HEK293 (cell line): ENCODE measurements around the gene CCDC12.

Experiments used
- CTCF ChIA-PET: fragments of 350-600 bp; formaldehyde crosslinking; extraction: SDS; loops from one replicate; lab custom pipeline; 2021; ENCODE audit warnings: antibody characterized with exemption; lab: Yijun Ruan, JAX
- POLR2A ChIA-PET: fragments of 300-600 bp; formaldehyde crosslinking; extraction: SDS; loops from one replicate; lab custom pipeline; 2020; ENCODE audit warnings: antibody characterized with exemption, inconsistent platforms; lab: Yijun Ruan, JAX
- H3K27ac ChIP-seq: fragments of 200-500 bp; sonication (Bioruptor generic); 2 replicates; pipeline ENCODE4 v1.5.1; 2014; ENCODE audit warnings: low read depth, low read length, control low read depth, inconsistent platforms; ENCODE audit errors: extremely low read depth
- H3K36me3 ChIP-seq, 2 experiments: fragments of 200-500 bp in 1 of 2; sonication (Bioruptor generic) in 1 of 2; 1 replicate in 1 of 2; 2 replicates in 1 of 2; pipeline ENCODE4 v1.5.1; 2014 to 2017; ENCODE audit warnings: inconsistent platforms in 2 of 2, low read length in 2 of 2; ENCODE audit not compliant: control insufficient read depth in 2 of 2, insufficient read depth in 1 of 2
- H3K4me1 ChIP-seq: fragments of 200-500 bp; sonication (Bioruptor generic); 2 replicates; pipeline ENCODE4 v1.5.1; 2014; ENCODE audit warnings: mild to moderate bottlenecking, low read length, inconsistent platforms; ENCODE audit not compliant: control insufficient read depth, insufficient read depth
- H3K4me3 ChIP-seq: 2 replicates; pipeline ENCODE4 v1.5.1; 2011; ENCODE audit warnings: low read depth, mild to moderate bottlenecking, control low read depth, low read length, moderate library complexity
- H3K9me3 ChIP-seq: fragments of 200-500 bp; sonication (Bioruptor generic); 2 replicates; pipeline ENCODE4 v1.5.1; 2014; ENCODE audit warnings: low read depth, low read length, inconsistent platforms; ENCODE audit not compliant: control insufficient read depth, insufficient read depth
- GLI2 ChIP-seq: fragments of 450-650 bp; formaldehyde crosslinking; IDR thresholded peaks from 2 replicates; pipeline ENCODE4; 2017; ENCODE audit warnings: missing biosample characterization, missing genetic modification characterization, low read depth, borderline replicate concordance
- HIC1 ChIP-seq: fragments of 450-650 bp; formaldehyde crosslinking; IDR thresholded peaks from 2 replicates; pipeline ENCODE4 v1.5.1; 2016; ENCODE audit warnings: missing biosample characterization, missing genetic modification characterization
- HOXA7 ChIP-seq: sonication (generic); formaldehyde crosslinking; IDR thresholded peaks from 2 replicates; pipeline ENCODE4 v1.8.1; 2022; ENCODE audit warnings: missing genetic modification reagents, borderline replicate concordance
- IKZF3 ChIP-seq: fragments of 450-650 bp; IDR thresholded peaks from 2 replicates; pipeline ENCODE4 v1.5.0; 2018; ENCODE audit warnings: missing biosample characterization, mild to moderate bottlenecking, missing genetic modification characterization, moderate library complexity
- KLF10 ChIP-seq: fragments of 450-650 bp; IDR thresholded peaks from 2 replicates; pipeline ENCODE4 v1.5.1; 2018; ENCODE audit warnings: missing biosample characterization, mild to moderate bottlenecking, missing genetic modification characterization
- REST ChIP-seq: fragments of 450-650 bp; formaldehyde crosslinking; IDR thresholded peaks from 2 replicates; pipeline ENCODE4 v1.5.1; 2016; ENCODE audit warnings: missing biosample characterization, missing genetic modification characterization
- ZBTB20 ChIP-seq: fragments of 450-650 bp; formaldehyde crosslinking; IDR thresholded peaks from 2 replicates; pipeline ENCODE4 v1.5.1; 2016; ENCODE audit warnings: missing biosample characterization, missing genetic modification characterization
- ZBTB48 ChIP-seq: fragments of 450-650 bp; formaldehyde crosslinking; IDR thresholded peaks from 2 replicates; pipeline ENCODE4 v1.5.1; 2016; ENCODE audit warnings: missing biosample characterization, missing genetic modification characterization
- ZFP37 ChIP-seq: fragments of 450-650 bp; formaldehyde crosslinking; IDR thresholded peaks from 2 replicates; pipeline ENCODE4 v1.5.1; 2016; ENCODE audit warnings: missing biosample characterization, missing genetic modification characterization
- ZNF239 ChIP-seq: fragments of 450-650 bp; formaldehyde crosslinking; IDR thresholded peaks from 2 replicates; pipeline ENCODE4 v1.5.1; 2016; ENCODE audit warnings: missing biosample characterization, missing genetic modification characterization
- ZNF24 ChIP-seq: fragments of 450-650 bp; formaldehyde crosslinking; IDR thresholded peaks from 2 replicates; pipeline ENCODE4 v1.5.1; 2016; ENCODE audit warnings: missing biosample characterization, missing genetic modification characterization
- ZNF341 ChIP-seq: fragments of 450-650 bp; formaldehyde crosslinking; IDR thresholded peaks from 2 replicates; pipeline ENCODE4; 2016; ENCODE audit warnings: low read depth, missing biosample characterization, missing genetic modification characterization
- ZNF433 ChIP-seq: fragments of 450-650 bp; formaldehyde crosslinking; IDR thresholded peaks from 2 replicates; pipeline ENCODE4 v1.5.1; 2016; ENCODE audit warnings: missing biosample characterization, missing genetic modification characterization, low read depth
- ZNF555 ChIP-seq: fragments of 450-650 bp; formaldehyde crosslinking; conservative IDR thresholded peaks from 2 replicates; pipeline ENCODE4 v1.5.1; 2017; ENCODE audit warnings: missing biosample characterization, mild to moderate bottlenecking, missing genetic modification characterization, inconsistent platforms
- ZNF629 ChIP-seq: fragments of 450-650 bp; formaldehyde crosslinking; IDR thresholded peaks from 2 replicates; pipeline ENCODE4 v1.5.1; 2017; ENCODE audit warnings: missing biosample characterization, missing genetic modification characterization
- ZNF654 ChIP-seq: fragments of 450-650 bp; formaldehyde crosslinking; IDR thresholded peaks from 2 replicates; pipeline ENCODE4 v1.5.1; 2016; ENCODE audit warnings: low read depth, missing biosample characterization, missing genetic modification characterization
- ZXDB ChIP-seq: fragments of 450-650 bp; formaldehyde crosslinking; IDR thresholded peaks from 2 replicates; pipeline ENCODE4 v1.5.1; 2016; ENCODE audit warnings: missing biosample characterization, missing genetic modification characterization
- TF ChIP-seq, protein P1 (sequence below): fragments of 450-650 bp; formaldehyde crosslinking; IDR thresholded peaks from 2 replicates; pipeline ENCODE4 v1.5.1; 2016; ENCODE audit warnings: missing biosample characterization, missing genetic modification characterization

Gene CCDC12

DNA sequence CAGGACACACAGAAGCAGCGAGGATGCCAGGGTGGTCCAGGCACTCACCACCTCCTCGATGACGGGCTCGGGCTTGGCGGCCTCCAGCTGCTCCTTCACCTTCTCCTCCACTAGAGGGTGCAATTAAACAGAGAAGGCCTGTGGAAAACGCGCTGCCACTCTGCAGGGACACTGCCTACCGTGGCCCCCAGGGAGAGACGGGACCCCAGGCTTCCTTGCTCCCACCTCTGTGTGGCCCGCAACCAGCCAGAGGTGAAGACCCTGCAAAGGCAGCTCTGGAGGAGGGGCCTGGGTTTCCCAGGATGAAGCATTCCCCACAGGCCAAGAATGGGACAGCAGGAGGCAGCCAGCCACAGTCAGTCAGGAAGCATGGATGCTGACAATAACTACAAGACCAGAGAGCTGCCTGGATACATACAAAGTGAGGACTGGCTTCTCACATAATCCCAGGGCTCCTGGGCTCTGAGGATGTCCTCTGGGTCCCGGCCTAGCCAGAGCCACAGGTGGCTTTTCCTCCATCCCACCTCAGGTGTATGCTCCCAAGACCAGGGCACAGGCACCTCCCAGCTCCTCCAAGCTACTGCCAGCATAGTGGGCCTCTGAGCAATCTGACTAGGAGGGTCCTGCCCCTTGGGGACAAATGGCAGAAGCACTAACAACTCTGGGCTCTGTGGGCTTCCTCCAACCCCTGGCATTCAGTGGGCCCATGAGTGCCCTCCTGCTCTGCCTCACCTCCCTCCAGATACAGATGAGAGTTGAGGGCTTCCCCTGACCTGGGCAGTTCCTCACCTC, 52.8 kb downstream of the CCDC12 start (continued):
- TF ChIP-seq, protein P1, sequence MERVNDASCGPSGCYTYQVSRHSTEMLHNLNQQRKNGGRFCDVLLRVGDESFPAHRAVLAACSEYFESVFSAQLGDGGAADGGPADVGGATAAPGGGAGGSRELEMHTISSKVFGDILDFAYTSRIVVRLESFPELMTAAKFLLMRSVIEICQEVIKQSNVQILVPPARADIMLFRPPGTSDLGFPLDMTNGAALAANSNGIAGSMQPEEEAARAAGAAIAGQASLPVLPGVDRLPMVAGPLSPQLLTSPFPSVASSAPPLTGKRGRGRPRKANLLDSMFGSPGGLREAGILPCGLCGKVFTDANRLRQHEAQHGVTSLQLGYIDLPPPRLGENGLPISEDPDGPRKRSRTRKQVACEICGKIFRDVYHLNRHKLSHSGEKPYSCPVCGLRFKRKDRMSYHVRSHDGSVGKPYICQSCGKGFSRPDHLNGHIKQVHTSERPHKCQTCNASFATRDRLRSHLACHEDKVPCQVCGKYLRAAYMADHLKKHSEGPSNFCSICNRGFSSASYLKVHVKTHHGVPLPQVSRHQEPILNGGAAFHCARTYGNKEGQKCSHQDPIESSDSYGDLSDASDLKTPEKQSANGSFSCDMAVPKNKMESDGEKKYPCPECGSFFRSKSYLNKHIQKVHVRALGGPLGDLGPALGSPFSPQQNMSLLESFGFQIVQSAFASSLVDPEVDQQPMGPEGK (tag by site-specific recombination), result no peak

- Histone ChIP-seq H3K9me3 (no peaks in the 10 kb centered on the region), H3K36me3 (peaks cover 3 to 96% of the 10 kb centered on the region in 2 experiments; a peak in 2 of 3 replicates), H3K27ac (no peak overlapping the region), H3K4me3 (no peak overlapping the region), H3K4me1 (no peaks in the 10 kb centered on the region)
- CTCF ChIA-PET, result interaction anchor here (0.5 to 1.9 kb wide), 7 partner anchors 10 to 364 kb away, joined by 3 to 15 read pairs (median 4); no protein-coding TSS in a partner anchor
- POLR2A ChIA-PET, result interaction anchor here (0.7 to 2.3 kb wide), 3 partner anchors 9 to 111 kb away, joined by 3 to 7 read pairs (median 3); no protein-coding TSS in a partner anchor
- TF ChIP-seq IKZF3 (no peak), ZNF24 (tag by site-specific recombination) (no peak), ZNF629 (tag by site-specific recombination) (no peak), ZNF433 (tag by site-specific recombination) (no peak), ZBTB20 (tag by site-specific recombination) (no peak), KLF10 (no peak), HIC1 (tag by site-specific recombination) (no peak), ZXDB (tag by site-specific recombination) (no peak), ZNF341 (tag by site-specific recombination) (no peak), ZFP37 (tag by site-specific recombination) (no peak)
These were observed 53.5 kb downstream of the CCDC12 start for GRCh38 chr3:46922871-46923558.

DNA sequence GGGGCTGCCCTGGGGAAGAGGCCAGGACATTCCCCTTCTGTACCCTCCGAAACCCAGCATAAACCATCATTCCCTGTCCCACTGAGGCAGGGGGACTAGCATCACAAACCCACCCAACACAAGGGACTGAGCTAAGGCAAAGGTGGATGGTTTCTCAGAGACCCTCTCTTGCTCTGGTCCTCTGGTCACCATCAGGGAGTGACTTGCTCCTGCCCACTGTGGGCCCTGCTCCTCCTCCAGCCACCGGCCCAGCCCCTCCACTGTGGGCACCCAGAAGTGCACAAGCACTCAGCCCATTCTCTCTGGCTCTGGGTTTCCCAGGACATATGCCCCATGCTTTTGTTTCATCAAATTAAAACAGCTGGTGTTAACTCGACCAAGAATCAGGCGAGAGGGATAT, 54.1 kb downstream of the CCDC12 start:
- no peak for TF ChIP-seq ZNF555 (tag by site-specific recombination)
- Histone ChIP-seq H3K27ac (no peak overlapping the region), H3K9me3 (no peaks in the 10 kb centered on the region), H3K4me1 (no peaks in the 10 kb centered on the region), H3K36me3 (peaks cover 3 to 98% of the 10 kb centered on the region in 2 experiments; a peak in 2 of 3 replicates), H3K4me3 (no peak overlapping the region)
- ChIA-PET CTCF (interaction anchor here (1.0 to 1.9 kb wide), 3 partner anchors 12 to 76 kb away, joined by 3 to 15 read pairs (median 7); no protein-coding TSS in a partner anchor), POLR2A (interaction anchor here (0.7 to 2.3 kb wide), 2 partner anchors 9 to 110 kb away, joined by 3 to 7 read pairs; no protein-coding TSS in a partner anchor)

DNA sequence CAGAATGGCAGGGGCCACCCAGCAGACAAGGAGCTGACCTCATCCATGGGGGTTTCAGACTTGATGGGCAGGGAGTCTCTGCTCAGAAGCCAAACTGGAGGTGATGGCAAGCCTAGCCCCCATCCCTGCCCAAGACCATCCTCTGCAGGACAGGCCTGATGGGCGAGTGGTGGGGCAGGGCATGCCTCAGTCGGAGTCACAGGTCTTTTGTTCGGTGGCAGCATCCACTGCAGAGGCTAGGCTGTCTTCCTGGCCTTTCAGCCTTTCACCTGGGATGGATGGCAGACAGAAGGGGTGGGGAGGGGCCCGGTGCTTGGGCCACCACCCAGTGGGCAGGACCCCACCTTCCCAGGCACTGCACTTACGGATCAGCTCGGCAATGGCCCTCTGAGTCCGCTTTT, 54.7 kb downstream of the CCDC12 start:
- ChIA-PET POLR2A (interaction anchor here (2.3 kb wide), 1 partner anchor 8 kb away, joined by 7 read pairs; no protein-coding TSS in a partner anchor), CTCF (interaction anchor here (1.1 kb wide), 1 partner anchor 11 kb away, joined by 3 read pairs; no protein-coding TSS in a partner anchor)
- Histone ChIP-seq H3K27ac (no peak overlapping the region), H3K4me1 (no peaks in the 10 kb centered on the region), H3K36me3 (peaks cover 3 to 98% of the 10 kb centered on the region in 2 experiments; a peak in 2 of 3 replicates), H3K4me3 (no peak overlapping the region), H3K9me3 (no peaks in the 10 kb centered on the region)
- TF ChIP-seq ZNF654 (tag by site-specific recombination) (no peak), HOXA7 (CRISPR knock-in tag) (no peak), GLI2 (tag by site-specific recombination) (no peak), REST (tag by site-specific recombination) (no peak), ZBTB48 (tag by site-specific recombination) (no peak), ZNF239 (no peak)
